ENCODE measurements around the gene GON7.

GON7 gene

DNA sequence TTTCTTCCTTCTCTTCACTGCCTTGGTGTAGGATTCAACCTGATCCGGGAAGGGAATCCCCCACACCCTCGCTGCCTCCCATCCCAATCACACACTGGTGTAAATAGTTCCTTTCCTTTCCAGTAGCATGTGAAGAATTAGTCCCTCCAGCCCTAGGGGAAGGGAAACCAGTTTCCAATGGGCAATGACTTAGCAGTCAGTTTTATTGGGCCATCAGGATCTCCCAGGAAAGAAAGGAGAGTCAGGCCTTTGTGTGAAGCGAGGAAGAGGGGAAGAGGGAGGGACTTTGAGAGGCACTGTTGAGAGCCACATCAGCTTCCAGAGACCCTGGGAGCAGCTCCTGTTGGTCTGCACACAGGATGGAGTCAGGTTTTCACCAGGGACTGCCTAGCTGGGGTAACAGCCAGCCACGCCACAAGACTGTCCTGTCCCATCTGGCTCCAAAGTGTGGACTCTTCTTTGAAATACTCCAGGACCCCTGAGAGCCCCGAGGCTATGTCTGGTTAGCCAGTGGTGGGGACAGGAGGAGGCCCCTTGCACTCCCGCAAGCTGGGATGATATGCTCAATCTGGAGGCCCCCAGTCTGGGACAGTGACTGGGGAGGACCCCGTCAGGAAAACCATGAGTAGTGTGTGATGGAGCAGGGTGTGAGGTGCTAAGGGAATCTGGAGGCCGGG is 50.0 kb downstream of the GON7 start:
- no peak for DNase-seq

DNA sequence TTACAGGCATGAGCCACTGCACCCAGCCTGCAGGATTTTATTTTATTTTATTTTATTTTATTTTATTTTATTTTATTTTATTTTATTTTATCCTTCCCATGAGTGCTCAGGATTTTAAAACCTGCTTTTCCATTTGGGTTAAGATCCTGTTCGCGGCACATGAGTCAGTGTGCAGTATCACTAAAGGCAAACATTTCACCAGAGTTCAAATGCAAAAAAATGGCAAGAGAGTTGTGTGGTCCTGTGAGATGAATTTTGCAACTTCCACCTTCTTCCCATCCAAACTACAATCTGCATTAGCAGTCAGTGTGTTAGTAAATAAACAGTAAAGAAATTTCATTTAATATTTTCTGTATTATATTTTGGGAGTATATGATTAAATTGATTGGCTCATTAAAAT is 51.2 kb downstream of the GON7 start:
- DNase-seq = no peak

DNA sequence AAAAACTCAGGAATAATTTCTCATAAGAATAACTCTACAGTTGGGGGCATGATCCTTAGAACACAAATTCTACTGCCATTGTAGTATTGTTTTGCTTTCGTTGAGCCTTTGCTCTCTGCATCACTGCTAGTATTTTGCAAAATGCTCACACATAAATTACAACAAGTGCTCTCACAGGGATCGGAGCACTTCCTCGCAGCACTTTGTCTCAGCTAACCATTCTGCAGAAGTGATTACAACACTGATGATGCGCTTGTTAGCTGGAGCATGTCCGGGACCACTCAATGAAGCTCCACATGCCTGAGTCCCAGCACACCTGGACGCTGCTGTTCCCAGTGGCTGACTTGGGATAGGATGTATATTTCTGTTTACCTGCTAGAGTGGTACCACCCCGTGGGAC is 53.7 kb downstream of the GON7 start:
- DNase-seq = no peak
